Measurements from ENCODE around the gene TRAPPC3.

TRAPPC3 gene

DNA sequence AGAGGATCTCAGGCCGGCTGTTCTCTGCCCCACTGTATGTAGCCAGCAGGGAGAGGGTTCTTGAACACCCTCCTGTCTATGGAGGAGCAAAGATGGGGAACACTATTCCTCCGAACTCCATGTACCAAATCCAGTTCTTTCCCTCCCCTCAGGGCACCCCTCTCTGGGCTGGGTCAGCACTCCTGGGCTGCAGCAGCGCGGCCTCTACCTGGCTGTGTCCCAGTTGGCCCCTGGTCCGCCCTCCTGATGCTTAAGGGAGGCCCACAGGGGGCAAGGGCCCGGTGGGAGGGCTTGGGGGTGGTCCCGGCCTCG lies 61.1 kb downstream of the TRAPPC3 start:
- in situ Hi-C loops (cut with HindIII; ENCODE audit: low sequenced_read_pairs) = no loop called here

DNA sequence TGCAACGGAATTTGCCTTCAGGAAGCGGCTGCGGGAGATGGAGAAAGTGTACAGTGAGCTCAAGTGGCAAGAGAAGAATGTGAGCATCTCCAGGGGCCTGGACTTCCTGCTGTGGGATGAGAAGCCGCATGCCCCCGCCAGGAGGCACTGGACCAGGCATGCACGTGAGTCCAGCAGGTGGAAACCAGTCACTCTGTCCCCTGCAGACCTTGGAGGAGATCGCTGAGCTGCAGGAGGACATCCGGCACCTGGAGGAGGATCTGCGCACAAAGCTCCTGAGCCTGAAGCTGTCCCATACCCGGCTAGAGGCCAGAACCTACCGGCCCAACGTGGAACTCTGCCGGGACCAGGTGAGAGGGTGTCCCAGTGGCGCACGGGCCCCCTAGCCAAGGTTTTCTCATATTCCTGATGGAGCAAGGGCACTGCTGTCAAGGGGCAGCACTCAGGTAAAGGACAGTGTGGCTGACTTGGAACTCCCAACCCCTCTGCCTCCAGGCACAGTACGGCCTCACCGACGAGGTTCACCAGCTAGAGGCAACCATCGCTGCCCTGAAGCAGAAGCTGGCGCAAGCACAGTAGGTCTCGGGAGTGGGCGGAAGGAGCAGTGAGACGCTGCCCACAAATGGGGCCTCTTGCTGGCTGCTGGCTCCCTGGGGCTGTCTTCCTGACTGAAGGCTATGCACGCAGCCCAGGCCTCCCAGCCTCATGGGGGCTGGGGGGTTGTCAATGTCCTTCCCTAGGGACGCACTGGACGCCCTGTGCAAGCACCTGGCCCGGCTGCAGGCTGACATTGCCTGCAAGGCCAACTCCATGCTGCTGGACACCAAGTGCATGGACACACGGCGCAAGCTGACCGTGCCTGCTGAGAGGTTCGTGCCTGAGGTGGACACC lies 61.8 kb downstream of the TRAPPC3 start:
- in situ Hi-C loops (cut with HindIII; ENCODE audit: low sequenced_read_pairs) = no loop called here
